HTR-8/SVneo (cell line): Measurements from ENCODE around the gene JAZF1.

Source experiments
- DNase-seq: peaks from one replicate; pipeline ENCODE4 v3.0.0; 2011; ENCODE audit warnings: low spot score, mixed read lengths; ENCODE audit not compliant: insufficient read length
- FAIRE-seq: peaks from 2 replicates; lab custom pipeline; 2011; peaks lifted over from hg19 to GRCh38; lab: Jason Lieb, UNC

The JAZF1 gene

GRCh38 chr7:27998382-27998781 is 182.2 kb downstream of the JAZF1 start:
- DNase-seq (no peak), FAIRE-seq (no peak)

DNA sequence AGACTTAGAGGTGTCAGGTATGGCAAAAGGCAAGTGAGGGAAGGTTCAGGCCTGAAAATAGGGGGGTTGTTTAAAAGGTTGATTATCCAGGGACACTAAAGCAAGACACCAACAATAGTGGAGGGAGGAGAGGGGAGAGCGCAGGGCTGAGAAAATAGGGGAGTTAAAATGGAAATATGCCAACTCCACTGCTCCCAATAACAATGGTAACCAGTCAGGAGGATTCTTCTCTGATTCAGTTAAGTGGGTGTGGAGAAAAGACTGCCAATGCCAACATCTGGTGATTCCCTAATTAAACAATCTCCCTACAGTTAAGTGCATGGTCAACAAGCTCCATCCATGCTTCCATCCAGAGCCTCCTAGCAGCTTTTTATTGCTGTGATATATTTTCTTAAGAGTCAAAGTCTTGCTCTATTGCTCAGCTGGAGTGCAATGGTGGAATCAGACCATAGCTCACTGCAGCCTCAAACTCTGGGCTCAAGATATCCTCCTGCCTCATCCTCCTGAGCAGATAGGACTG is 183.3 kb downstream of the JAZF1 start:
- no peak for FAIRE-seq
- no peak for DNase-seq

- no peak for FAIRE-seq
- DNase-seq: no peak
Measured at GRCh38 chr7:27996141-27996540, 184.5 kb downstream of the JAZF1 start.

- FAIRE-seq (no peak), DNase-seq (no peak)
Measured at GRCh38 chr7:27995228-27995627, 185.4 kb downstream of the JAZF1 start.

GRCh38 chr7:27994639-27995038 is 186.0 kb downstream of the JAZF1 start:
- peak; percentile 34 for DNase-seq
- FAIRE-seq: no peak

DNA sequence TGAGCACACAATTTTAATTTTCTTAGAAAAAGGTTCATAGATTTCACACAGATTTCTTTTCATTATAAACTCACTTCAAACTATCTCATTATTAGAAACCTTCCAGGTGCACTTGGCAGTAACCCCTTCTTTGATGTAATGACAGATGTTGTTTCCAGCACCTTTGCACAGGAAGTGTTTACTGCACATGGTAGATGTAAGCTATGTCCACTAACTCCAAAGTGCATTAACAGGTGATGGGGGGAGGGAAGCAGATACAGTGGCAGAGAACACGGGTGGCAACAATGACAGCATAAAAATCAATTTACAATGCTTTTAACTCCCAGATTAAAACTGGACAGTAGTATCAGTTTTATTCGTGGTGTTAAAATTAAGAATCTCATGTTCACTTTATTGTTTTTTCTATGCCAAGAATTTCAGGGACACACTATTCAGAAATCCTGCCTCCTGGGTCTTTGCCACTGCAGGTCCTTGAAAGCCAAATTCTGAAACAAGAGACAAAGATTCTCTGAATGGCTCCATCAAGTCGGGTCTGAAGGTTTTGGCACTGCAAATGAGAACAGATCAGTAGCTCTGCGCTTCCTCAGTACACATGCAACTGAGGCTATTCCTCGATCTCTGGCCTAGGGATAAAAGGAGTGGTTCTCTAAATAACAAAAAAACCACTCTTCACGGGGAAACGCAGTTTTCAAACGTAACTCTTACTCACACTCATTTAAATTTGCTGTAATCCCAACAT is 187.7 kb downstream of the JAZF1 start:
- FAIRE-seq: no peak
- no peak for DNase-seq

GRCh38 chr7:27992097-27992496 is 188.5 kb downstream of the JAZF1 start:
- no peak for DNase-seq
- FAIRE-seq: no peak

DNA sequence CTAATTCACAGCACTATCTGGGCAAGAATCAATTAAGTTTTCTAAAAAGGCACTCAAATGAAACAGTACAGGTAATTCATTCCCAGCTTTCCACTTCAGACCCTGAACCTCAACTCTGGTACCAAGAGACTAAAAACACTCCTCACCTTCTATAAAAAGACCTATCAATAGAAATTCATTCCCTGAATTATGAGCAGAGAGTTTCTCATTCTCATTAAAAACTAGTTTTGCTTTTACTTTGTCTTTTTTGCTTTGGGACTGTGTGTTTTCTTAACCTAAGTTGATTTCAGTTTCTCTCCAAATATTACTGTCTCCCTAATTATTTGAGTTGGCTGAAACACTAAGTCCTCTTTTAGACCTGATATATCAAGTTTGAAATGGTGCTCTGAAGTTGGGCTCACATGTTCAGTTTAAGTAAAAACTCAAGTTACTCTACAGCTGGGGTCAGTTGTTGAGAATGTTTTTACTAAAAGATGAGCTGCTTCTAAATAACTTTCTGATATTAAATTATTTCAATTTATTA is 189.5 kb downstream of the JAZF1 start:
- FAIRE-seq (no peak), DNase-seq (no peak)

GRCh38 chr7:27976531-27976930 is 204.1 kb downstream of the JAZF1 start:
- DNase-seq: no peak
- no peak for FAIRE-seq

GRCh38 chr7:27973625-27974024 is 207.0 kb downstream of the JAZF1 start:
- FAIRE-seq (no peak), DNase-seq (no peak)

- no peak for DNase-seq
- FAIRE-seq: no peak
Measured at GRCh38 chr7:27972276-27972675, 208.3 kb downstream of the JAZF1 start.

- FAIRE-seq (no peak), DNase-seq (no peak)
Measured at GRCh38 chr7:27971171-27971812, 209.3 kb downstream of the JAZF1 start.

GRCh38 chr7:27970350-27970749 is 210.2 kb downstream of the JAZF1 start:
- no peak for FAIRE-seq
- no peak for DNase-seq

GRCh38 chr7:27969346-27969745 is 211.2 kb downstream of the JAZF1 start:
- no peak for DNase-seq
- FAIRE-seq: peak; percentile 86

DNA sequence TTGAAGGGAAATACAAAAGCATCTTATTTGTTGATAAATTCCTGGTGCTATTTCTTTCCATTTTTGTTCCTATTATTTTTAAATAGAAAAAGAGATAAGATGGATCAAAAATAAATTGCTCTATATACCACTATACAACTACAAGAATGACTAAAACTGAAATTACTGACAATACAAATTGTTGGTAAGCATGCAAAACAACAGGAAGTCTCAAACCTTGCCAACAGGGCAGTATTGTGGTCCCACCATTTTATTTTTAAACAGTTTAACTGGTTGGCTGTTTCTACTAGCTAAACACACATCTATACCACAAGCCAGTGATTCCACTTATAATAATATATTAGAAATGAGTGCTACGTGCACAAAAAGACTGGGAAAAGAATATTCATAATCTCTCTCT is 213.0 kb downstream of the JAZF1 start:
- FAIRE-seq (no peak), DNase-seq (no peak)

- no peak for DNase-seq
- FAIRE-seq: no peak
Measured at GRCh38 chr7:27966219-27966780, 214.3 kb downstream of the JAZF1 start.

DNA sequence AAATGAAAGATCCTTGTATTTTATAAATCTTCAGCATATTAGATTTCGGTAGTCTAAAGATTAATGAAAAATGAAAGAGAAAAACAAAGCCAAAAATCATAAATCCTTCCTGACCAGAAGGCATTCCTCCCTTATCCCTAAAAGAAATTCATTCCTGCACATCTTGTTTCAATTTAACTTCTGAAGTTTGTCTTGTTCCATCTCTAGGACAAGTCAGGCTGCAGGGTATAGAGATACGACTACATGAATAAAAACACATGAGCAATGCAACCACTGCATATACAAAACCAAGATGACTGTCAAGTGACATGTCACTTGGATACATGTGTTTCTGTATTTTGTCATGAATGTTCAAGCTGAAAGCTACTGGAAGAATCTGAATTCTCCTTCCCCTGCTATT is 214.9 kb downstream of the JAZF1 start:
- DNase-seq (no peak), FAIRE-seq (no peak)

GRCh38 chr7:27964820-27965219 is 215.8 kb downstream of the JAZF1 start:
- DNase-seq (no peak), FAIRE-seq (no peak)

DNA sequence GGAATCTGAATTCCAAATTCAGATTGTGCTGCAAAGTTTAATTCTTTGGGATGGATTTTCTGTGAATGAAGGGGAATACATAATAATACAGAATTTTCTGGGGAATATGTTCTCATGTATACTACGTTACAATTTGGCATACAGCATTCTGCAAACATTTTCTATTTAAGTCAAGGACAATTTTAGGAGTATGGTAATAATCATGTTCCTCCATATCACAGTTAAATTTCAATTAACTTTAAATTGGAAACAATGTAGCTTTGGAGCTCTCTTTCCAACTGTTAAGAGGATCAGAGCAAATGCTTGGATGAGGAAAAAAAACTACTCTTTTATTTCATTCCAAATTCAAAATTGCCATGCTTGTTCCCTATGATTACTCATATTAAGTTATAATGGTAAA is 217.5 kb downstream of the JAZF1 start:
- DNase-seq (no peak), FAIRE-seq (no peak)

- DNase-seq (no peak), FAIRE-seq (no peak)
Measured at GRCh38 chr7:27962273-27962672, 218.3 kb downstream of the JAZF1 start.

DNA sequence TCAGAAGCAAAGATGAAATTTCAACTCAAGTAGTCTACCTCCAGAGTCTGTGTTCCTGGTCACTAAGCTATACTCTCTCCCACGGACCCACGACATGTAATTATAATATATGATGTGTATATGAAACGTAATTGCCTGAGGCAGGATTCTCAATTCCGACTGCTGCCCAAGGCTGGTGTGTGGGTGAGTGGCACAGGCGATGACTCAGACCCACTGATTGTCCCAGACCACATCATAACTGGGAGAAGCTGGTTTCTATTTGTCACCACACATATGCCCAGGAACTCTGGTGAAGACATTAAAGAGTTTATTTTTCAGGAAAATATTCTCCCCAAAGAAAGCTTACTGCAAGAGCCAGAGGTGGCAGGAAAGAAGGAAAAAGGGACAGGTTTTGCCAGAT is 219.3 kb downstream of the JAZF1 start:
- no peak for FAIRE-seq
- peak; percentile 65 for DNase-seq
